ENCODE data around the gene TBCD. TPM values are rescaled to one million over a fixed set of nuclear protein-coding genes. Genes with fewer than 3 reads are reported as not detected.

Gene TBCD
- total RNA-seq, 1 experiment from 2014 or later: 94.6 TPM

GRCh38 chr17:82888583-82889495 is 137.0 kb downstream of the TBCD start:
- peak overlapping the region; percentile 58 for H3K4me3 Mint-ChIP-seq (ENCODE audit: unreplicated experiment)

GRCh38 chr17:82889496-82890338 is 137.9 kb downstream of the TBCD start:
- Histone ChIP-seq H3K36me3 (ENCODE audit: control insufficient read depth, insufficient read depth, low read length) (no peaks in the 10 kb centered on the region; the same call in 1 of the 2 replicates), H3K27me3 (replicated peaks; ENCODE audit: control insufficient read depth, insufficient read depth, low read length) (no peaks in the 10 kb centered on the region), H3K9me3 (no peaks in the 10 kb centered on the region), H3K4me1 (peaks cover 50% of the 10 kb centered on the region), H3K4me3 (ENCODE audit: low read depth, low read length) (no peak overlapping the region)
- CTCF ChIA-PET: interaction anchor here (0.5 to 1.5 kb wide), 8 partner anchors 13 to 173 kb away, joined by 3 to 11 read pairs (median 5); partner anchors contain the start of gene FN3KRP
- intact Hi-C loops (cut with micrococcal nuclease; ENCODE audit: unreplicated experiment): loop anchor here (1.0 kb wide), 1 partner anchor 13 kb away; no protein-coding TSS in a partner anchor
- Mint-ChIP-seq H3K27ac (ENCODE audit: unreplicated experiment) (peak overlapping the region; percentile 94), H3K4me1 (ENCODE audit: low read depth, unreplicated experiment) (peaks cover 50% of the 10 kb centered on the region), H3K9me3 (ENCODE audit: unreplicated experiment) (peaks cover 7% of the 10 kb centered on the region), H3K27me3 (ENCODE audit: insufficient read depth, unreplicated experiment) (no peaks in the 10 kb centered on the region), H3K36me3 (ENCODE audit: insufficient read depth, unreplicated experiment) (peaks cover 53% of the 10 kb centered on the region), H3K4me3 (ENCODE audit: unreplicated experiment) (peak overlapping the region; percentile 58)
- BruUV-seq (replicated peaks): no TSS peak
- no peak for TF ChIP-seq CTCF (IDR thresholded peaks at IDR 0.05; ENCODE audit: insufficient read depth in 1 of 2, low read depth in 1 of 2, low read length in 1 of 2, severe bottlenecking in 1 of 2, unreplicated experiment in 1 of 2)
- DNase-seq: peak; percentile 90 to 93
- POLR2A ChIA-PET: interaction anchor here (0.6 to 0.7 kb wide), 2 partner anchors 15 to 191 kb away, joined by 3 to 5 read pairs; partner anchors contain the start of gene RAB40B

More at GRCh38 chr17:82888583-82889495, 137.0 kb downstream of the TBCD start:
- peak overlapping the region; percentile 94 for H3K27ac Mint-ChIP-seq (ENCODE audit: unreplicated experiment)
- H3K4me1 Mint-ChIP-seq (ENCODE audit: low read depth, unreplicated experiment): peaks cover 55% of the 10 kb centered on the region
- peak in 1 of 2 experiments; percentile 43 for DNase-seq
- H3K27me3 ChIP-seq (replicated peaks; ENCODE audit: control insufficient read depth, insufficient read depth, low read length): no peaks in the 10 kb centered on the region
- peaks cover 7% of the 10 kb centered on the region for H3K9me3 Mint-ChIP-seq (ENCODE audit: unreplicated experiment)
- no peaks in the 10 kb centered on the region for H3K9me3 ChIP-seq
- ChIA-PET POLR2A (interaction anchor here (0.6 kb wide), 1 partner anchor 13 kb away, joined by 3 read pairs; no protein-coding TSS in a partner anchor), CTCF (interaction anchor here (0.9 to 1.5 kb wide), 5 partner anchors 12 to 107 kb away, joined by 3 to 11 read pairs (median 5); no protein-coding TSS in a partner anchor)
- peaks cover 50% of the 10 kb centered on the region for H3K4me1 ChIP-seq
- TSS peak; percentile 93 for BruUV-seq (replicated peaks)
- no peaks in the 10 kb centered on the region; the same call in 1 of the 2 replicates for H3K36me3 ChIP-seq (ENCODE audit: control insufficient read depth, insufficient read depth, low read length)
- intact Hi-C loops (cut with micrococcal nuclease; ENCODE audit: unreplicated experiment): loop anchor here (1.0 kb wide), 1 partner anchor 13 kb away; no protein-coding TSS in a partner anchor
- H3K4me3 ChIP-seq (ENCODE audit: low read depth, low read length): no peak overlapping the region
- no peak for TF ChIP-seq CTCF (IDR thresholded peaks at IDR 0.05; ENCODE audit: insufficient read depth in 1 of 2, low read depth in 1 of 2, low read length in 1 of 2, severe bottlenecking in 1 of 2, unreplicated experiment in 1 of 2)
- H3K36me3 Mint-ChIP-seq (ENCODE audit: insufficient read depth, unreplicated experiment): peaks cover 49% of the 10 kb centered on the region
- H3K27me3 Mint-ChIP-seq (ENCODE audit: insufficient read depth, unreplicated experiment): no peaks in the 10 kb centered on the region

Measured in Caco-2 (cell line).